ENCODE results near the gene TTC9B.

DNA sequence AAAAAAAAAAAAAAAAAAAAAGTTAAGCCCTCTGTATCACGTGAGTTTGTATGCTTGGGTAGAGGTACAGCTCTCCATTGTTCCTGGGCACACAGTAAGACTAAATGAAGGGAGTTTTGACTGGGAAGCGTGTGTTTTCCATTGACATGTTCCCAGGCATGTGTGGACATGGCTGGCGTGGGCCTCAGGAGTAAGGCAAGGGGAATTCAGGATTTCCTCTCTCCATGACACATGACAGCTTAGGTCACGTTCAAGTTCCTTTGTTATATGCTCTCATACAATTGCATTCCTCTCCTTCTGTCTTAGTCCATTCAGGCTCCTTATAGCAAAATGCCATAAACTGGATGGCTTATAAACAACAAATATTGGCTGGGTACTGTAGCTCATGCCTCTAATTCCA is 44.1 kb downstream of the TTC9B start:
- TF ChIP-seq, protein P1, sequence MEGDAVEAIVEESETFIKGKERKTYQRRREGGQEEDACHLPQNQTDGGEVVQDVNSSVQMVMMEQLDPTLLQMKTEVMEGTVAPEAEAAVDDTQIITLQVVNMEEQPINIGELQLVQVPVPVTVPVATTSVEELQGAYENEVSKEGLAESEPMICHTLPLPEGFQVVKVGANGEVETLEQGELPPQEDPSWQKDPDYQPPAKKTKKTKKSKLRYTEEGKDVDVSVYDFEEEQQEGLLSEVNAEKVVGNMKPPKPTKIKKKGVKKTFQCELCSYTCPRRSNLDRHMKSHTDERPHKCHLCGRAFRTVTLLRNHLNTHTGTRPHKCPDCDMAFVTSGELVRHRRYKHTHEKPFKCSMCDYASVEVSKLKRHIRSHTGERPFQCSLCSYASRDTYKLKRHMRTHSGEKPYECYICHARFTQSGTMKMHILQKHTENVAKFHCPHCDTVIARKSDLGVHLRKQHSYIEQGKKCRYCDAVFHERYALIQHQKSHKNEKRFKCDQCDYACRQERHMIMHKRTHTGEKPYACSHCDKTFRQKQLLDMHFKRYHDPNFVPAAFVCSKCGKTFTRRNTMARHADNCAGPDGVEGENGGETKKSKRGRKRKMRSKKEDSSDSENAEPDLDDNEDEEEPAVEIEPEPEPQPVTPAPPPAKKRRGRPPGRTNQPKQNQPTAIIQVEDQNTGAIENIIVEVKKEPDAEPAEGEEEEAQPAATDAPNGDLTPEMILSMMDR (IDR thresholded peaks at IDR 0.05; ENCODE audit: borderline replicate concordance, extremely low read depth, low read length, poor library complexity, severe bottlenecking), result no peak
- no peak for TF ChIP-seq EZH2 (IDR thresholded peaks at IDR 0.05; ENCODE audit: borderline replicate concordance, low read depth, low read length, severe bottlenecking)

All from DND-41 (cell line).